A549 (cell line): ENCODE measurements around the gene A2ML1.
"Not testable (repeated sequence)": the region's sequence is repeated elsewhere in the genome, so short reads cannot be mapped to it uniquely, and the experiment has no call there.

Source experiments
- CTCF ChIP-seq: fragments of >200 bp; sonication (Bioruptor Twin); formaldehyde crosslinking; IDR thresholded peaks from 3 replicates; pipeline ENCODE4 v1.5.1; 2016
- EP300 ChIP-seq, 2 experiments: fragments of >200 bp; sonication (Bioruptor Twin); formaldehyde crosslinking; IDR thresholded peaks; 2 replicates in 1 of 2; 3 replicates in 1 of 2; pipeline ENCODE4 v1.6.1; 2016 to 2017
- FOSL2 ChIP-seq, 2 experiments: fragments of 450-650 bp in 1 of 2; fragments of >200 bp in 1 of 2; sonication (Bioruptor Twin) in 1 of 2; formaldehyde crosslinking; IDR thresholded peaks; 2 replicates each; pipeline versions ENCODE4 v1.5.0 to v1.6.1; 2016 to 2020; ENCODE audit warnings: mild to moderate bottlenecking in 1 of 2, moderate library complexity in 1 of 2
- GATA3 ChIP-seq: IDR thresholded peaks from 2 replicates; pipeline ENCODE4 v1.6.1; 2012; ENCODE audit warnings: borderline replicate concordance
- HOXA7 ChIP-seq: fragments of 250-450 bp; sonication (Bioruptor Pico); IDR thresholded peaks from 2 replicates; pipeline ENCODE4 v1.5.0; 2020; ENCODE audit warnings: mild to moderate bottlenecking, moderate library complexity
- KDM1A ChIP-seq: fragments of 200-600 bp; sonication (generic); IDR thresholded peaks from 2 replicates; pipeline ENCODE4 v1.6.1; 2016; ENCODE audit warnings: low read depth, mild to moderate bottlenecking
- MAFK ChIP-seq: fragments of 450-650 bp; IDR thresholded peaks from 2 replicates; pipeline ENCODE4 v1.6.1; 2014; ENCODE audit not compliant: partially characterized antibody
- POLR2A ChIP-seq: IDR thresholded peaks from 2 replicates; pipeline ENCODE4 v1.6.1; 2012; ENCODE audit warnings: mild to moderate bottlenecking, low read length
- POLR2AphosphoS2 ChIP-seq: conservative IDR thresholded peaks from 2 replicates; pipeline ENCODE4 v1.6.1; 2012; ENCODE audit warnings: low read length, improper control_type of control experiment, inconsistent platforms
- RAD21 ChIP-seq, 2 experiments: fragments of >200 bp in 1 of 2; sonication (Bioruptor Twin) in 1 of 2; formaldehyde crosslinking in 1 of 2; IDR thresholded peaks in 1 of 2; conservative IDR thresholded peaks in 1 of 2; 2 replicates in 1 of 2; 3 replicates in 1 of 2; pipeline ENCODE4 v1.6.1; 2012 to 2018; ENCODE audit warnings: inconsistent platforms in 1 of 2
- TP53 ChIP-seq: fragments of 250-450 bp; sonication (Bioruptor Pico); IDR thresholded peaks from 2 replicates; pipeline ENCODE4 v1.5.0; 2021; ENCODE audit warnings: mild to moderate bottlenecking, moderate library complexity

DNA sequence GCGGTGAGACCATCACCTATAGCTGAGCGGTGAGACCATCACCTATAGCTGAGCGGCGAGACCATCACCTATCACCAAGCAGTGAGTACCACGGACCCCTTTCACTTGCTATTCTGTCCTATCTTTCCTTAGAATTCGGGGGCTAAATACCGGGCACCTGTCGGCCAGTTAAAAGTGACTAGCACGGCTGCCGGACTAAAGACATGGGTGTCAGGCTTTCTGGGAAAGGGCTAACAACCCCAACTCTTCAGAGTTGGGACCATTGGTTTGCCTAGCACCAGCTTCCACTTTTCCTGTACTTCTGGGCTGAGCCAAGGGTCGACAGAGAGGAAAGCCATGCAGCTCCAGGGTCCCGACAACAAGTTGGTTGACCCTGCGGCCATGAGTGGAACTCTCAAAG, 33.7 kb upstream of the A2ML1 start:
- not testable (repeated sequence) for TF ChIP-seq CTCF; HOXA7 (CRISPR knock-in tag); MAFK; FOSL2 (IDR thresholded peaks at IDR 0.05); FOSL2 (CRISPR knock-in tag; IDR thresholded peaks at IDR 0.05); EP300 (IDR thresholded peaks at IDR 0.05); POLR2AphosphoS2; POLR2A; KDM1A; RAD21 (conservative IDR thresholded peaks at IDR 0.05 in 1 of 2, IDR thresholded peaks at IDR 0.05 in 1 of 2); TP53; GATA3
